Mucosa of descending colon (tissue), 3 donors: ENCODE results near the gene CRNN. TPM values are rescaled to one million over a fixed set of nuclear protein-coding genes. Genes with fewer than 3 reads are reported as not detected.

Experiments
- ATAC-seq: fragments of 200-7000 bp; cut with Tn5 transposase; one replicate; pipeline ENCODE4 v1.9.1; 2020; ENCODE audit warnings: mild to moderate bottlenecking, moderate library complexity
- DNase-seq, 3 donors: peaks; one replicate each; pipeline ENCODE4 v3.0.0-alpha.2; 2020
- H3K36me3 ChIP-seq: fragments of 200-600 bp; one replicate; pipeline ENCODE4 v1.8.0; 2021; ENCODE audit warnings: low read depth, mild to moderate bottlenecking
- H3K4me1 ChIP-seq: fragments of 200-600 bp; one replicate; pipeline ENCODE4 v1.8.0; 2021; ENCODE audit warnings: low read depth, mild to moderate bottlenecking
- H3K4me3 ChIP-seq: fragments of 200-600 bp; one replicate; pipeline ENCODE4 v1.8.0; 2021; ENCODE audit warnings: mild to moderate bottlenecking
- H3K9me3 ChIP-seq: fragments of 200-600 bp; one replicate; pipeline ENCODE4 v1.8.0; 2021; ENCODE audit warnings: mild to moderate bottlenecking
- CTCF ChIP-seq: fragments of 200-600 bp; IDR thresholded peaks from one replicate; pipeline ENCODE4 v1.8.0; 2022; ENCODE audit warnings: antibody characterized with exemption, mild to moderate bottlenecking
- intact Hi-C, 2 donors: fragments of 100-400 bp; cut with DNase I in 1 of 2; cut with micrococcal nuclease in 1 of 2; formaldehyde crosslinking; loops; one replicate each; pipeline versions ENCODE4 v1.11.0 to v1.11.1; 2022; cut with DNase I, micrococcal nuclease
- total RNA-seq, 3 donors: library from RNA; stranded (reverse); fragmentation: NEBNext Ultra II Directional in 2 of 3; extraction: Animal tissue kit (Norgen Biotek cat#: 25700) in 2 of 3; gene quantifications; one replicate each; pipeline versions ENCODE4 v1.2.1 to v1.2.4, GENCODE V29; 2021 to 2023
- donor health status: DM: no; HTN: no; CAD: no; lungs with moderate emphysema.
- donor health status: DM: no; HTN: no; CAD: no.
- donor health status: DM: no; HTN: yes; CAD: no.

Gene CRNN
- total RNA-seq, 3 donors from 2014 or later, result not detected

- peak; percentile 73 for TF ChIP-seq CTCF
- DNase-seq, result peak in 2 of 3 donors; percentile 76 to 91
- peak; percentile 88 for ATAC-seq
- no peak overlapping the region for H3K4me3 ChIP-seq
- no peaks in the 10 kb centered on the region for H3K4me1 ChIP-seq
- intact Hi-C loops, result loop anchor here (5.0 to 10.0 kb wide), 2 partner anchors 271 to 274 kb away; no protein-coding TSS in a partner anchor
- no peaks in the 10 kb centered on the region for H3K9me3 ChIP-seq
- H3K36me3 ChIP-seq, result no peaks in the 10 kb centered on the region
Measured at GRCh38 chr1:152458384-152459185, 44.5 kb upstream of the CRNN start.

GRCh38 chr1:152457561-152457960 lies 43.5 kb upstream of the CRNN start:
- no peak for ATAC-seq
- DNase-seq, result no peak
- Histone ChIP-seq H3K9me3 (no peaks in the 10 kb centered on the region), H3K4me3 (no peak overlapping the region), H3K4me1 (no peaks in the 10 kb centered on the region), H3K36me3 (no peaks in the 10 kb centered on the region)
- TF ChIP-seq CTCF, result no peak
- intact Hi-C loops, result loop anchor here (5.0 to 10.0 kb wide), 2 partner anchors 270 to 273 kb away; no protein-coding TSS in a partner anchor

GRCh38 chr1:152457071-152457470 lies 43.0 kb upstream of the CRNN start:
- Histone ChIP-seq H3K4me3 (no peak overlapping the region), H3K4me1 (no peaks in the 10 kb centered on the region), H3K36me3 (no peaks in the 10 kb centered on the region), H3K9me3 (no peaks in the 10 kb centered on the region)
- no peak for TF ChIP-seq CTCF
- intact Hi-C loops, result loop anchor here (5.0 to 10.0 kb wide), 2 partner anchors 270 to 272 kb away; no protein-coding TSS in a partner anchor
- DNase-seq (no peak), ATAC-seq (no peak)

DNA sequence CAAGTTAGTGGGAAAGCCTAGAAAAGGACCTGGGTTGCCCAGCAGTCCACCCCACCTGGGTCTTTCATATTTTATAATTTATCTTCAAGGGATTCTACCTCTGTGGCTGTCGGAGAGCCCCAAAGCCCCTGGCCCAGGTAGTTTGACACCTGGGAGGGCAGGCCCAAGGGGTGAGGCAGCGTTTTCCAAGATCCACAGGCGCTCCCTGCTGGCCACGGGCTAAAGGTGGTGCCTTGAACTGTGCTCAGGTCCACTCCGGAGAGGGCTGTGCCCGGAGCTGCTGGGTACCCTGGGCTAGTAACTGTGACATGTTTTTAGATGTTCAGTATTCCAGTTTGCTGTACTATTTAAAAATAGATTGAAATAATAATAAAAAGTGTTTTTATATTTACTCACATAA lies 37.2 kb upstream of the CRNN start:
- Histone ChIP-seq H3K4me3 (no peak overlapping the region), H3K4me1 (no peaks in the 10 kb centered on the region), H3K9me3 (no peaks in the 10 kb centered on the region), H3K36me3 (no peaks in the 10 kb centered on the region)
- no peak for ATAC-seq
- TF ChIP-seq CTCF, result no peak
- intact Hi-C loops, result loop anchor here in 1 of 2 donors (10.0 kb wide), 1 partner anchor 266 kb away; no protein-coding TSS in a partner anchor
- no peak for DNase-seq

DNA sequence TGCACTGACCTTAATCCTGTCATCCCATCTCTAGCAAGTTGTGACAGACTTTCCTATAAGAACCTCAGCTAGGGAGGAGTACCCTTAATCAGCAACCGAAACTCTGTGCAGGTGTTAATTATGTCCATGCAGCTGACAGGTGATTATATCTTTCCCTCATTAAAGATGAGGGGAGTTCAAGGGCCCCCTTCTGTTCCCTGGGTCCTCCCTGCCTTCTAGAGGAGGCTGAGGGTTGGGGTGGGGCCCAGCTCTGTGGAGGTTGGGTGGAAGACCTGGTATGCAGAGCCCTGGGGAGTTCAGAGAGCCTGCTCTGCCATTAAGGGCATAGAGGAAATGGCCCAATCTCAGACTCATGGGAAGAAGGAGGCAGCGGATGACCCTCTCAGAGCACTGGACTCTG lies 35.6 kb upstream of the CRNN start:
- Histone ChIP-seq H3K36me3 (no peaks in the 10 kb centered on the region), H3K4me3 (no peak overlapping the region), H3K9me3 (no peaks in the 10 kb centered on the region), H3K4me1 (no peaks in the 10 kb centered on the region)
- no peak for TF ChIP-seq CTCF
- no peak for ATAC-seq
- intact Hi-C loops, result loop anchor here in 1 of 2 donors (10.0 kb wide), 1 partner anchor 265 kb away; no protein-coding TSS in a partner anchor
- DNase-seq, result no peak
